ENCODE results near the gene FBXO44.

Gene FBXO44

GRCh38 chr1:11682799-11683198 is 28.1 kb downstream of the FBXO44 start:
- no peak overlapping the region; the same call in 1 of the 2 replicates for H3K27ac ChIP-seq
- TF ChIP-seq CTCF (conservative IDR thresholded peaks at IDR 0.05) (no peak), ZFX (IDR thresholded peaks at IDR 0.05) (no peak)

- no peak for TF ChIP-seq ZFX (IDR thresholded peaks at IDR 0.05)
- TF ChIP-seq CTCF (conservative IDR thresholded peaks at IDR 0.05) = no peak
- H3K27ac ChIP-seq = no peak overlapping the region
Measured at GRCh38 chr1:11684070-11684469, 29.4 kb downstream of the FBXO44 start.

GRCh38 chr1:11685210-11685752 is 30.6 kb downstream of the FBXO44 start:
- H3K27ac ChIP-seq = no peak overlapping the region
- TF ChIP-seq CTCF (conservative IDR thresholded peaks at IDR 0.05) (no peak), ZFX (IDR thresholded peaks at IDR 0.05) (no peak)

- H3K27ac ChIP-seq = no peak overlapping the region
- TF ChIP-seq ZFX (IDR thresholded peaks at IDR 0.05) (no peak), CTCF (conservative IDR thresholded peaks at IDR 0.05) (no peak)
Measured at GRCh38 chr1:11688506-11688905, 33.8 kb downstream of the FBXO44 start.

GRCh38 chr1:11690397-11691301 is 36.0 kb downstream of the FBXO44 start:
- no peak for TF ChIP-seq ZFX (IDR thresholded peaks at IDR 0.05)
- no peak overlapping the region for H3K27ac ChIP-seq

GRCh38 chr1:11691302-11691914 is 36.7 kb downstream of the FBXO44 start, which contains the start of gene DRAXIN:
TSS of gene DRAXIN (plus strand) at chr1:11691710. CDS start at chr1:11706259, 14,549 bp downstream.
- no peak within 1 kb of the TSS for H3K27ac ChIP-seq
- TF ChIP-seq CTCF (conservative IDR thresholded peaks at IDR 0.05) (no peak), ZFX (IDR thresholded peaks at IDR 0.05) (no peak)

GRCh38 chr1:11691928-11692711 is 37.4 kb downstream of the FBXO44 start:
- H3K27ac ChIP-seq = no peak overlapping the region
- no peak for TF ChIP-seq CTCF (conservative IDR thresholded peaks at IDR 0.05)

All from C4-2B (cell line).